Neural progenitor cell (in vitro differentiated cells): Measurements from ENCODE around the gene STON2. TPM values are rescaled to one million over a fixed set of nuclear protein-coding genes. Genes with fewer than 3 reads are reported as not detected.

Experiments used
- DNase-seq: peaks from one replicate; pipeline ENCODE4 v3.0.0-alpha.2; 2016; ENCODE audit warnings: low spot score
- H2AFZ ChIP-seq: fragments of 200-600 bp; sonication (generic); replicated peaks from 2 replicates; pipeline ENCODE4 v1.6.1; 2016; ENCODE audit warnings: antibody characterized with exemption
- H3F3A ChIP-seq: fragments of 200-600 bp; sonication (generic); 2 replicates; pipeline ENCODE4 v1.6.1; 2016; ENCODE audit warnings: antibody characterized with exemption, low read depth
- H3K27ac ChIP-seq: fragments of 200-600 bp; sonication (generic); 2 replicates; pipeline ENCODE4 v1.5.1; 2016; ENCODE audit warnings: mild to moderate bottlenecking
- H3K27me3 ChIP-seq: fragments of 200-600 bp; sonication (generic); 2 replicates; pipeline ENCODE4 v1.6.1; 2016; ENCODE audit warnings: mild to moderate bottlenecking, moderate library complexity
- H3K36me3 ChIP-seq: fragments of 200-600 bp; sonication (generic); 2 replicates; pipeline ENCODE4 v1.5.1; 2016
- H3K4me1 ChIP-seq: fragments of 200-600 bp; sonication (generic); 2 replicates; pipeline ENCODE4 v1.6.1; 2016; ENCODE audit warnings: mixed run types
- H3K4me2 ChIP-seq: fragments of 200-600 bp; sonication (generic); 2 replicates; pipeline ENCODE4 v1.6.1; 2016
- H3K4me3 ChIP-seq: fragments of 200-600 bp; sonication (generic); 2 replicates; pipeline ENCODE4 v1.5.1; 2016
- H3K79me2 ChIP-seq: fragments of 200-600 bp; sonication (generic); 2 replicates; pipeline ENCODE4 v1.6.1; 2016; ENCODE audit warnings: low read depth
- H3K9ac ChIP-seq: fragments of 200-600 bp; sonication (generic); 2 replicates; pipeline ENCODE4 v1.6.1; 2016
- H3K9me3 ChIP-seq: fragments of 200-600 bp; sonication (generic); 2 replicates; pipeline ENCODE4 v1.5.1; 2016; ENCODE audit warnings: low read depth
- H4K20me1 ChIP-seq: fragments of 200-600 bp; sonication (generic); 2 replicates; pipeline ENCODE4 v1.6.1; 2016; ENCODE audit warnings: low read depth
- H3K27ac Mint-ChIP-seq: 3 replicates; pipeline ENCODE4 v1.8.0; 2021; ENCODE audit warnings: mixed read lengths
- H3K27me3 Mint-ChIP-seq: 2 replicates; pipeline ENCODE4 v1.8.0; 2022; ENCODE audit warnings: low read depth, mild to moderate bottlenecking, inconsistent platforms, moderate library complexity, mixed read lengths; ENCODE audit not compliant: insufficient read depth
- H3K36me3 Mint-ChIP-seq: 3 replicates; pipeline ENCODE4 v1.8.0; 2021; ENCODE audit warnings: mixed read lengths
- H3K4me1 Mint-ChIP-seq: 3 replicates; pipeline ENCODE4 v1.8.0; 2021; ENCODE audit warnings: mixed read lengths
- H3K4me3 Mint-ChIP-seq: 3 replicates; pipeline ENCODE4 v1.8.0; 2021; ENCODE audit warnings: mild to moderate bottlenecking, moderate library complexity, mixed read lengths
- H3K9me3 Mint-ChIP-seq: 3 replicates; pipeline ENCODE4 v1.8.0; 2020; ENCODE audit warnings: mixed read lengths
- CTCF ChIP-seq: fragments of 200-600 bp; sonication (generic); IDR thresholded peaks from 2 replicates; pipeline ENCODE4 v1.5.1; 2017; ENCODE audit warnings: antibody characterized with exemption, mild to moderate bottlenecking
- EZH2 ChIP-seq: fragments of 200-600 bp; sonication (generic); IDR thresholded peaks from 2 replicates; pipeline ENCODE4 v1.6.1; 2017; ENCODE audit warnings: antibody characterized with exemption, mild to moderate bottlenecking, moderate library complexity
- EZH2phosphoT487 ChIP-seq: fragments of 200-600 bp; sonication (generic); IDR thresholded peaks from 2 replicates; pipeline ENCODE4 v1.6.1; 2017; ENCODE audit warnings: antibody characterized with exemption
- total RNA-seq: library from RNA; depleted of rRNA; stranded (reverse); fragments of >200 nt; gene quantifications from 2 replicates; pipeline ENCODE4 v1.2.3, GENCODE V29; 2015; ENCODE audit warnings: low replicate concordance

The STON2 gene
- total RNA-seq, 1 donor from 2014 or later: 31.1 TPM

GRCh38 chr14:81302638-81303037, 97.5 kb downstream of the STON2 start:
- H4K20me1 ChIP-seq: no peaks in the 10 kb centered on the region
- TF ChIP-seq CTCF (peak; percentile 30), EZH2 (no peak)
- H3K4me2 ChIP-seq: no peak overlapping the region
- no peaks in the 10 kb centered on the region for H3K27me3 ChIP-seq
- no peak overlapping the region for H3K9ac ChIP-seq
- Mint-ChIP-seq H3K36me3 (peaks cover 3% of the 10 kb centered on the region), H3K9me3 (no peaks in the 10 kb centered on the region), H3K4me1 (peaks cover 32% of the 10 kb centered on the region), H3K4me3 (no peak overlapping the region), H3K27me3 (no peaks in the 10 kb centered on the region), H3K27ac (no peak overlapping the region)
- peaks cover 21% of the 10 kb centered on the region for H3K4me1 ChIP-seq
- DNase-seq: no peak
- no peak overlapping the region for H3K27ac ChIP-seq
- no peaks in the 10 kb centered on the region for H3K9me3 ChIP-seq
- no peaks in the 10 kb centered on the region for H3K36me3 ChIP-seq
- H3K79me2 ChIP-seq: no peaks in the 10 kb centered on the region
- H2AFZ ChIP-seq: no peak overlapping the region
- no peaks in the 10 kb centered on the region for H3F3A ChIP-seq
- no peak overlapping the region for H3K4me3 ChIP-seq

GRCh38 chr14:81301813-81302212, 98.3 kb downstream of the STON2 start:
- H3F3A ChIP-seq: no peaks in the 10 kb centered on the region
- H3K79me2 ChIP-seq: no peaks in the 10 kb centered on the region
- no peak for DNase-seq
- H3K27ac Mint-ChIP-seq: no peak overlapping the region
- H3K4me3 Mint-ChIP-seq: no peak overlapping the region
- no peak overlapping the region for H3K4me3 ChIP-seq
- peaks cover 26% of the 10 kb centered on the region for H3K4me1 Mint-ChIP-seq
- H3K27me3 Mint-ChIP-seq: no peaks in the 10 kb centered on the region
- TF ChIP-seq EZH2phosphoT487 (no peak), CTCF (no peak), EZH2 (no peak)
- H3K9me3 Mint-ChIP-seq: no peaks in the 10 kb centered on the region
- no peak overlapping the region for H3K4me2 ChIP-seq
- no peak overlapping the region for H3K27ac ChIP-seq
- H2AFZ ChIP-seq: no peak overlapping the region
- peaks cover 5% of the 10 kb centered on the region for H3K36me3 Mint-ChIP-seq
- H3K36me3 ChIP-seq: no peaks in the 10 kb centered on the region
- H3K4me1 ChIP-seq: peaks cover 13% of the 10 kb centered on the region
- H4K20me1 ChIP-seq: no peaks in the 10 kb centered on the region
- H3K9ac ChIP-seq: no peak overlapping the region
- no peaks in the 10 kb centered on the region for H3K27me3 ChIP-seq
- no peaks in the 10 kb centered on the region for H3K9me3 ChIP-seq

- Histone ChIP-seq H2AFZ (no peak overlapping the region), H3K36me3 (no peaks in the 10 kb centered on the region), H3K4me3 (no peak overlapping the region), H3K27ac (no peak overlapping the region), H3K79me2 (no peaks in the 10 kb centered on the region), H4K20me1 (no peaks in the 10 kb centered on the region), H3K4me1 (peaks cover 10% of the 10 kb centered on the region), H3K27me3 (no peaks in the 10 kb centered on the region), H3F3A (no peaks in the 10 kb centered on the region), H3K9ac (no peak overlapping the region), H3K9me3 (no peaks in the 10 kb centered on the region), H3K4me2 (no peak overlapping the region)
- no peak overlapping the region for H3K27ac Mint-ChIP-seq
- no peak overlapping the region for H3K4me3 Mint-ChIP-seq
- H3K27me3 Mint-ChIP-seq: no peaks in the 10 kb centered on the region
- no peak for DNase-seq
- peaks cover 5% of the 10 kb centered on the region for H3K36me3 Mint-ChIP-seq
- peaks cover 25% of the 10 kb centered on the region for H3K4me1 Mint-ChIP-seq
- TF ChIP-seq CTCF: no peak
- no peak for TF ChIP-seq EZH2
- no peak for TF ChIP-seq EZH2phosphoT487
- no peaks in the 10 kb centered on the region for H3K9me3 Mint-ChIP-seq
These were observed 98.8 kb downstream of the STON2 start for GRCh38 chr14:81301371-81301770.

- TF ChIP-seq EZH2phosphoT487: no peak
- TF ChIP-seq CTCF: no peak
- TF ChIP-seq EZH2: no peak
- H3K9me3 Mint-ChIP-seq: no peaks in the 10 kb centered on the region
- Histone ChIP-seq H3F3A (no peaks in the 10 kb centered on the region), H2AFZ (no peak overlapping the region), H3K27me3 (no peaks in the 10 kb centered on the region), H3K36me3 (no peaks in the 10 kb centered on the region), H3K9me3 (no peaks in the 10 kb centered on the region), H3K9ac (no peak overlapping the region), H3K79me2 (no peaks in the 10 kb centered on the region), H3K27ac (no peak overlapping the region), H3K4me2 (no peak overlapping the region), H4K20me1 (no peaks in the 10 kb centered on the region), H3K4me3 (no peak overlapping the region), H3K4me1 (peaks cover 9% of the 10 kb centered on the region)
- H3K4me1 Mint-ChIP-seq: peaks cover 16% of the 10 kb centered on the region
- no peak overlapping the region for H3K4me3 Mint-ChIP-seq
- H3K27me3 Mint-ChIP-seq: no peaks in the 10 kb centered on the region
- H3K27ac Mint-ChIP-seq: no peak overlapping the region
- DNase-seq: no peak
- peaks cover 12% of the 10 kb centered on the region for H3K36me3 Mint-ChIP-seq
These were observed 101.2 kb downstream of the STON2 start for GRCh38 chr14:81298911-81299310.
